HG03196 (cell line): ENCODE data around the gene LAG3.

Source experiments
- ATAC-seq: cut with Tn5 transposase; IDR thresholded peaks from one replicate; pipeline ENCODE4 v1.9.1; 2021; ENCODE audit not compliant: unreplicated experiment

LAG3 gene

GRCh38 chr12:6821591-6822425 is 49.5 kb downstream of the LAG3 start, which contains the start of gene GPR162:
Gene GPR162, plus strand, starts transcription at chr12:6821821. Its CDS starts 2,078 bp downstream, at chr12:6823899.
- no peak for ATAC-seq

- no peak for ATAC-seq
These were observed 50.3 kb downstream of the LAG3 start for GRCh38 chr12:6822426-6823135.

- no peak for ATAC-seq
These were observed 51.1 kb downstream of the LAG3 start for GRCh38 chr12:6823182-6824084.

- ATAC-seq, result no peak
These were observed 51.9 kb downstream of the LAG3 start for GRCh38 chr12:6824085-6824775.

- ATAC-seq, result no peak
These were observed 52.6 kb downstream of the LAG3 start for GRCh38 chr12:6824901-6825381.

GRCh38 chr12:6825398-6826124 is 53.2 kb downstream of the LAG3 start:
- no peak for ATAC-seq

- ATAC-seq, result no peak
These were observed 53.9 kb downstream of the LAG3 start for GRCh38 chr12:6826125-6826733.

- no peak for ATAC-seq
These were observed 54.6 kb downstream of the LAG3 start for GRCh38 chr12:6826734-6827436.

GRCh38 chr12:6827437-6827911 is 55.2 kb downstream of the LAG3 start:
- ATAC-seq, result no peak
